PC-9 (cell line): ENCODE measurements around the gene CPPED1. TPM values are rescaled to one million over a fixed set of nuclear protein-coding genes. Genes with fewer than 3 reads are reported as not detected.

Source experiments
- BruUV-seq: library from RNA; stranded (reverse); fragments of 400-500 nt; replicated peaks from 2 replicates; lab custom pipeline; 2021; lab: Mats Ljungman, UMichigan
- CTCF ChIA-PET: fragments of 300-600 bp; sonication (Branson Sonifier 250); formaldehyde crosslinking; loops from one replicate; lab custom pipeline; 2022; ENCODE audit warnings: antibody characterized with exemption; lab: Charles Lee
- POLR2A ChIA-PET: fragments of 300-600 bp; sonication (Branson Sonifier 250); formaldehyde crosslinking; loops from one replicate; lab custom pipeline; 2022; ENCODE audit warnings: antibody characterized with exemption; ENCODE audit not compliant: unreplicated experiment; lab: Charles Lee
- DNase-seq, 2 experiments: peaks; one replicate each; pipeline versions ENCODE4 v3.0.0 to v3.0.0-alpha.2; 2015 to 2022; ENCODE audit warnings: mixed read lengths in 1 of 2
- H2AFZ ChIP-seq: fragments of 200-600 bp; sonication (generic); 2 replicates; pipeline ENCODE4 v1.8.1; 2017; ENCODE audit warnings: antibody characterized with exemption
- H3F3A ChIP-seq: fragments of 200-600 bp; sonication (generic); 2 replicates; pipeline ENCODE4 v1.8.1; 2017; ENCODE audit warnings: antibody characterized with exemption, mild to moderate bottlenecking, low read depth; ENCODE audit not compliant: insufficient read depth
- H3K27ac ChIP-seq: fragments of 200-600 bp; sonication (generic); 2 replicates; pipeline ENCODE4 v1.6.1; 2016; ENCODE audit warnings: mixed run types
- H3K27me3 ChIP-seq: fragments of 200-600 bp; sonication (generic); 2 replicates; pipeline ENCODE4 v1.6.1; 2016; ENCODE audit warnings: low read depth, mixed run types; ENCODE audit not compliant: insufficient read depth
- H3K36me3 ChIP-seq: fragments of 200-600 bp; sonication (generic); 2 replicates; pipeline ENCODE4 v1.6.1; 2016; ENCODE audit warnings: low read depth, mixed run types
- H3K4me1 ChIP-seq: fragments of 200-600 bp; sonication (generic); replicated peaks from 2 replicates; pipeline ENCODE4 v1.6.1; 2016; ENCODE audit warnings: mixed run types; ENCODE audit not compliant: insufficient read depth
- H3K4me2 ChIP-seq: fragments of 200-600 bp; sonication (generic); 2 replicates; pipeline ENCODE4 v1.6.1; 2017; ENCODE audit warnings: mixed run types
- H3K4me3 ChIP-seq: fragments of 200-600 bp; sonication (generic); 2 replicates; pipeline ENCODE4 v1.6.1; 2016; ENCODE audit warnings: mixed run types
- H3K79me2 ChIP-seq: fragments of 200-600 bp; sonication (generic); 2 replicates; pipeline ENCODE4 v1.6.1; 2017; ENCODE audit warnings: low read depth, mixed run types
- H3K9me2 ChIP-seq: fragments of 200-600 bp; sonication (generic); 2 replicates; pipeline ENCODE4 v1.8.1; 2017; ENCODE audit warnings: mild to moderate bottlenecking; ENCODE audit not compliant: insufficient read depth
- H3K9me3 ChIP-seq: fragments of 200-600 bp; sonication (generic); 2 replicates; pipeline ENCODE4 v1.8.1; 2016; ENCODE audit warnings: low read depth; ENCODE audit not compliant: insufficient read depth
- H4K20me1 ChIP-seq: fragments of 200-600 bp; sonication (generic); 2 replicates; pipeline ENCODE4 v1.8.1; 2017; ENCODE audit not compliant: insufficient read depth
- EZH2 ChIP-seq: fragments of 200-600 bp; sonication (generic); IDR thresholded peaks from 2 replicates; pipeline ENCODE4 v1.8.0; 2017; ENCODE audit warnings: antibody characterized with exemption, low read depth
- intact Hi-C: fragments of 100-400 bp; cut with micrococcal nuclease; formaldehyde crosslinking; loops from one replicate; pipeline ENCODE4 v1.10.0; 2022; ENCODE audit not compliant: unreplicated experiment
- total RNA-seq: library from RNA; stranded (reverse); gene quantifications from 2 replicates; pipeline ENCODE4 v1.2.3, GENCODE V29; 2021
- TF ChIP-seq, protein P1 (sequence below): fragments of 200-600 bp; sonication (generic); conservative IDR thresholded peaks from 2 replicates; pipeline ENCODE4 v1.6.1; 2017; ENCODE audit warnings: mixed run types, antibody characterized with exemption, mild to moderate bottlenecking, moderate library complexity

CPPED1 gene
- total RNA-seq, 1 experiment from 2014 or later, result 66.9 TPM

GRCh38 chr16:12719972-12720371, 83.7 kb downstream of the CPPED1 start:
- H4K20me1 ChIP-seq, result no peaks in the 10 kb centered on the region
- BruUV-seq, result no TSS peak
- H3K4me2 ChIP-seq, result no peak overlapping the region
- H2AFZ ChIP-seq, result no peak overlapping the region
- intact Hi-C loops, result loop anchor here (10.0 kb wide), 1 partner anchor 145 kb away; no protein-coding TSS in a partner anchor
- no peak overlapping the region for H3K4me3 ChIP-seq
- no peaks in the 10 kb centered on the region for H3F3A ChIP-seq
- H3K4me1 ChIP-seq, result no peaks in the 10 kb centered on the region
- DNase-seq, result no peak
- 0 out of 2 replicates have a peak, but pooled peaks cover 5% of the 10 kb centered on the region for H3K36me3 ChIP-seq
- H3K9me3 ChIP-seq, result no peaks in the 10 kb centered on the region
- POLR2A ChIA-PET, result no interaction called here
- no peaks in the 10 kb centered on the region for H3K9me2 ChIP-seq
- CTCF ChIA-PET, result no interaction called here
- H3K27me3 ChIP-seq, result no peaks in the 10 kb centered on the region
- no peak overlapping the region for H3K27ac ChIP-seq
- no peak for TF ChIP-seq EZH2
- TF ChIP-seq, protein P1, sequence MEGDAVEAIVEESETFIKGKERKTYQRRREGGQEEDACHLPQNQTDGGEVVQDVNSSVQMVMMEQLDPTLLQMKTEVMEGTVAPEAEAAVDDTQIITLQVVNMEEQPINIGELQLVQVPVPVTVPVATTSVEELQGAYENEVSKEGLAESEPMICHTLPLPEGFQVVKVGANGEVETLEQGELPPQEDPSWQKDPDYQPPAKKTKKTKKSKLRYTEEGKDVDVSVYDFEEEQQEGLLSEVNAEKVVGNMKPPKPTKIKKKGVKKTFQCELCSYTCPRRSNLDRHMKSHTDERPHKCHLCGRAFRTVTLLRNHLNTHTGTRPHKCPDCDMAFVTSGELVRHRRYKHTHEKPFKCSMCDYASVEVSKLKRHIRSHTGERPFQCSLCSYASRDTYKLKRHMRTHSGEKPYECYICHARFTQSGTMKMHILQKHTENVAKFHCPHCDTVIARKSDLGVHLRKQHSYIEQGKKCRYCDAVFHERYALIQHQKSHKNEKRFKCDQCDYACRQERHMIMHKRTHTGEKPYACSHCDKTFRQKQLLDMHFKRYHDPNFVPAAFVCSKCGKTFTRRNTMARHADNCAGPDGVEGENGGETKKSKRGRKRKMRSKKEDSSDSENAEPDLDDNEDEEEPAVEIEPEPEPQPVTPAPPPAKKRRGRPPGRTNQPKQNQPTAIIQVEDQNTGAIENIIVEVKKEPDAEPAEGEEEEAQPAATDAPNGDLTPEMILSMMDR, result no peak
- no peaks in the 10 kb centered on the region for H3K79me2 ChIP-seq

DNA sequence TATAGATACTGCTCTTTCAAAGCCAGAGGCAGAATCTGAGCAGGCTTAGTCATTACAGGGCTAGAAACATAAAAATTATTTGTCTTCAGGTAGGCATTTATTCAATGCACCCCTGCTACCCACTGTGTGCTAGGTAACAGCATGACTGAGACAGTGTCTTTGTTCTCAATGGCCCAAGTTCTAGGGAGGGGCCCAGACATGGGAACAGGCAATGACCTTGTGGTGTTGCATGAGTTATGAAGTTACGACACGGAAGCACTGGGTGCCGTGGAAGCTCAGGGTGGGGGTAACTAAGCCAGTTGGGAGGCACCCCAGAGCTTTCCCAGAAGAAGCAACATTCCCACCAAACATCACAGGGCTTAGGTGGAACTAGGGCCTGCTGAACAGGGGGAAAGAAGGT, 87.0 kb downstream of the CPPED1 start:
- no peak for DNase-seq
- Histone ChIP-seq H4K20me1 (no peaks in the 10 kb centered on the region), H3K9me2 (no peaks in the 10 kb centered on the region), H3K4me3 (no peak overlapping the region), H2AFZ (no peak overlapping the region), H3K27ac (no peak overlapping the region), H3K27me3 (no peaks in the 10 kb centered on the region), H3F3A (no peaks in the 10 kb centered on the region), H3K4me1 (no peaks in the 10 kb centered on the region), H3K9me3 (no peaks in the 10 kb centered on the region), H3K4me2 (no peak overlapping the region), H3K36me3 (0 out of 2 replicates have a peak, but pooled peaks cover 5% of the 10 kb centered on the region), H3K79me2 (no peaks in the 10 kb centered on the region)
- no peak for TF ChIP-seq EZH2
- TF ChIP-seq, protein P1, result no peak
- ChIA-PET POLR2A (no interaction called here), CTCF (no interaction called here)
- intact Hi-C loops, result loop anchor here (10.0 kb wide), 1 partner anchor 142 kb away; no protein-coding TSS in a partner anchor
- BruUV-seq, result no TSS peak

GRCh38 chr16:12709807-12710206, 93.9 kb downstream of the CPPED1 start:
- no peaks in the 10 kb centered on the region for H3K9me2 ChIP-seq
- intact Hi-C loops, result loop anchor here (10.0 kb wide), 1 partner anchor 135 kb away; no protein-coding TSS in a partner anchor
- H3K9me3 ChIP-seq, result no peaks in the 10 kb centered on the region
- H3K4me2 ChIP-seq, result no peak overlapping the region
- DNase-seq, result no peak
- H3K4me3 ChIP-seq, result no peak overlapping the region
- no peak for TF ChIP-seq EZH2
- TF ChIP-seq, protein P1, result no peak
- BruUV-seq, result no TSS peak
- no peaks in the 10 kb centered on the region for H3K36me3 ChIP-seq
- H4K20me1 ChIP-seq, result no peaks in the 10 kb centered on the region
- ChIA-PET POLR2A (no interaction called here), CTCF (no interaction called here)
- no peaks in the 10 kb centered on the region for H3K4me1 ChIP-seq
- no peaks in the 10 kb centered on the region for H3K27me3 ChIP-seq
- H3K27ac ChIP-seq, result no peak overlapping the region
- H2AFZ ChIP-seq, result no peak overlapping the region
- no peaks in the 10 kb centered on the region for H3K79me2 ChIP-seq
- H3F3A ChIP-seq, result no peaks in the 10 kb centered on the region
